ENCODE results near the gene ARL6IP4. TPM values are rescaled to one million over a fixed set of nuclear protein-coding genes. Genes with fewer than 3 reads are reported as not detected.

Gene ARL6IP4
- polyA plus RNA-seq, 2 donors = 161 to 184 TPM

GRCh38 chr12:123017753-123018152 lies 37.3 kb downstream of the ARL6IP4 start:
- no peaks in the 10 kb centered on the region for H3K27me3 ChIP-seq (ENCODE audit: control insufficient read depth in 1 of 2, insufficient read depth in 2 of 2, low read length in 2 of 2)
- H3K9me3 ChIP-seq (ENCODE audit: control insufficient read depth in 2 of 2, insufficient read depth in 1 of 2, low read depth in 1 of 2, low read length in 1 of 2) = no peaks in the 10 kb centered on the region
- H3K27ac ChIP-seq (ENCODE audit: low read depth in 2 of 2, low read length in 1 of 2) = no peak overlapping the region
- no peak overlapping the region for H3K4me3 ChIP-seq (ENCODE audit: low read depth in 1 of 2, low read length in 2 of 2)
- peaks cover 3% of the 10 kb centered on the region in 2 donors for H3K36me3 ChIP-seq (ENCODE audit: control insufficient read depth in 2 of 2, insufficient read depth in 2 of 2, low read length in 1 of 2)
- 100% methylated on average over 1 of the region's 1 CpG for WGBS, 2 donors
- H3K4me1 ChIP-seq (ENCODE audit: control insufficient read depth in 2 of 2, insufficient read depth in 2 of 2, low read length in 1 of 2) = peaks cover 0 to 3% of the 10 kb centered on the region in 2 donors

- Histone ChIP-seq H3K36me3 (ENCODE audit: control insufficient read depth in 2 of 2, insufficient read depth in 2 of 2, low read length in 1 of 2) (peaks cover 0 to 2% of the 10 kb centered on the region in 2 donors), H3K4me1 (ENCODE audit: control insufficient read depth in 2 of 2, insufficient read depth in 2 of 2, low read length in 1 of 2) (no peaks in the 10 kb centered on the region), H3K4me3 (ENCODE audit: low read depth in 1 of 2, low read length in 2 of 2) (no peak overlapping the region), H3K9me3 (ENCODE audit: control insufficient read depth in 2 of 2, insufficient read depth in 1 of 2, low read depth in 1 of 2, low read length in 1 of 2) (no peaks in the 10 kb centered on the region), H3K27me3 (ENCODE audit: control insufficient read depth in 1 of 2, insufficient read depth in 2 of 2, low read length in 2 of 2) (no peaks in the 10 kb centered on the region), H3K27ac (ENCODE audit: low read depth in 2 of 2, low read length in 1 of 2) (no peak overlapping the region)
- 88 to 98% methylated on average over 2 of the region's 2 CpGs for WGBS, 2 donors
Observed at GRCh38 chr12:123019841-123020138, 39.3 kb downstream of the ARL6IP4 start.

DNA sequence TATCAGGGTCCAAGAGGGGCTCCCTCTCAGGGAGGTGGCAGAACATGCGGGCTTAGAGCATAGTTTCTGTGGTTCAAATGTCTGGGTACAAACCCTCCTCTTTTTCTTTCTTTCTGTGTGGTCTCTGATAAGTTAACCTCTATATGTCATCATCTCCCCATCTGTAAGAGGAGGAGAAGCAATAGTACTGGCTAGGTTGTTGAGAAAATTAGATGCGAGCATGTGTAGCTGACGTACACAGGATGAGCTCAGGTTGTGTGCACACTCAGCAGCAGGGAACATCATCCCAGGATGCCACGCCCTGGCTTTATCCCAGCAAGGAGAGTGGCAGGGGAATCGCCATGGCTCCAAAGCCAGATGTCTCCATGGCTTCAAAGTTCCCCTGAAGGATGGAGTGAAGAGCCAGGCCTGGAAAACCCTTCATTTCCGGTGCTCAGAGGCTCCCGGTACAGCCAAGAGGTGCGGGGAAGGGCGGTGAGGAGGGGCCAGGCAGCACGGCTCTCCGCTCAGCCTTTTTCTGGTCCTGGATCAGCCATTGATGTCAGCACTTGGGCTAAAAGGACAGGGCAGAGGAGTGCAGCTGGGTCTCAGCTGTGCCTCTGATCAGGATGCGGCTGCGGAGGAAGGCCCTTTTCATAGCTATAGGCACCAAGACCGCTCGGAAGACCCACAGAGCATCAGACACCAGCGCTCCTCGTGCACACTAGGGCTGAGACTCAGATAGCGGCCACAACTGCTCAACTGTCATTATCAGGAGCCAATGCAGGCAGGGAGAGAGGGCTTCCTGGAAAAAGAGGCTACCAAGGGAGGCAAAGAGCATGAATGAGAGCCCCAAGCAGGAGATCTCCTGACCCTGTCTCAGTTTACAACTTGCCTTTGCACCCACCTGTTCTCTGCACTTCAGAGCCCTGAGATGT lies 41.5 kb downstream of the ARL6IP4 start:
- H3K36me3 ChIP-seq (ENCODE audit: control insufficient read depth in 2 of 2, insufficient read depth in 2 of 2, low read length in 1 of 2) = peaks cover 0 to 2% of the 10 kb centered on the region in 2 donors
- no peaks in the 10 kb centered on the region for H3K4me1 ChIP-seq (ENCODE audit: control insufficient read depth in 2 of 2, insufficient read depth in 2 of 2, low read length in 1 of 2)
- no peaks in the 10 kb centered on the region for H3K27me3 ChIP-seq (ENCODE audit: control insufficient read depth in 1 of 2, insufficient read depth in 2 of 2, low read length in 2 of 2)
- no peak overlapping the region for H3K27ac ChIP-seq (ENCODE audit: low read depth in 2 of 2, low read length in 1 of 2)
- H3K9me3 ChIP-seq (ENCODE audit: control insufficient read depth in 2 of 2, insufficient read depth in 1 of 2, low read depth in 1 of 2, low read length in 1 of 2) = no peaks in the 10 kb centered on the region
- 91 to 94% methylated on average over 18 of the region's 18 CpGs for WGBS, 2 donors
- no peak overlapping the region for H3K4me3 ChIP-seq (ENCODE audit: low read depth in 1 of 2, low read length in 2 of 2)

DNA sequence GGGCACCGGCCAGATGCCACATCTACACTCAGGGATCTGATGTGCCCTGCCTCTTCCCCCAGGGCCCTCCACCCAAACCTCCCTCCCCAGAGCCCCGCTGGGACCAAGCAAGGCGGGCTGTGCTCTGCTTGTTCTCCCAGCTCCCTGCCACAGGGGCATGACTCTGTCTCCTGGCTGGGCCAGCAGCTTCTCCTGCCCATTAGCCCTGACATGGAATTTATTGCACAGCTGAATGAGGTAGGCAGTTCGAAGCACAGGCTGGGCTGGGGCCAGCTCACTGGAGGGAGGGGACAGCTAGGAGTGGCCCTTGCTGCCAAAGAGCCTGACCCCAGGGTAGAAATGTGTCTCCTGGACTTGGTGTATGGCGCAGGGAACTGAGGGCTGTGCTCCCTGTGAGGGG lies 42.4 kb downstream of the ARL6IP4 start:
- Histone ChIP-seq H3K4me1 (ENCODE audit: control insufficient read depth in 2 of 2, insufficient read depth in 2 of 2, low read length in 1 of 2) (no peaks in the 10 kb centered on the region), H3K9me3 (ENCODE audit: control insufficient read depth in 2 of 2, insufficient read depth in 1 of 2, low read depth in 1 of 2, low read length in 1 of 2) (no peaks in the 10 kb centered on the region), H3K36me3 (ENCODE audit: control insufficient read depth in 2 of 2, insufficient read depth in 2 of 2, low read length in 1 of 2) (peaks cover 2 to 6% of the 10 kb centered on the region in 2 donors), H3K4me3 (ENCODE audit: low read depth in 1 of 2, low read length in 2 of 2) (no peak overlapping the region), H3K27ac (ENCODE audit: low read depth in 2 of 2, low read length in 1 of 2) (no peak overlapping the region), H3K27me3 (ENCODE audit: control insufficient read depth in 1 of 2, insufficient read depth in 2 of 2, low read length in 2 of 2) (no peaks in the 10 kb centered on the region)
- WGBS, 2 donors = 88 to 93% methylated on average over 5 of the region's 5 CpGs

DNA sequence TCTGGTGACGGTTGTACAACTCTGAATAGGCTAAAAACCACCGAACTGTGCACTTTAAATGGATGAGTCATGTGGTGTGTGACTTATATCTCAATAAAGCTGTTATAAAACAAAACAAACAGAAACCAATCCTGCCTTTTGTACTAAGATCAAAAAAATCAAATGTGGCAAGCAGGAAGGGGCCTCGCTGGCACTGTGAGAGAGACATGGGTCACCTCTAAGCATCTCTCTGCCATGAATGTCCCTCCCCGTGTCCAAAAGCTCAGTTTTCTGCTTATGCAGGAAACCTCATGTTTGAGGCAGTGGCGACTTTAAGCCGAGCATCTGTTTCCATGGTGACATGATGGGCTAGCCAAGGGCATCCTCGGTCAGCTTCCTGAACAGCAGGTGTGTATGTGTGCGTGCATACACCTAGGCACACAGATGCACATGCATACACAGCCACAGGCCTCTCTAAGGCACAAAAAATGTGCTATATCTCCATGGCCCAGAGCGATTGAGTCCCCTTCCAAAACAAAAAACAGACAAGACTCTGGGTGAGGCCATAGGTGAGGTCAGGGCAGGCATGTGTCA lies 44.4 kb downstream of the ARL6IP4 start:
- Histone ChIP-seq H3K4me3 (ENCODE audit: low read depth in 1 of 2, low read length in 2 of 2) (no peak overlapping the region), H3K27ac (ENCODE audit: low read depth in 2 of 2, low read length in 1 of 2) (peak overlapping the region in 1 of 2 donors; percentile 6), H3K4me1 (ENCODE audit: control insufficient read depth in 2 of 2, insufficient read depth in 2 of 2, low read length in 1 of 2) (no peaks in the 10 kb centered on the region), H3K27me3 (ENCODE audit: control insufficient read depth in 1 of 2, insufficient read depth in 2 of 2, low read length in 2 of 2) (no peaks in the 10 kb centered on the region), H3K9me3 (ENCODE audit: control insufficient read depth in 2 of 2, insufficient read depth in 1 of 2, low read depth in 1 of 2, low read length in 1 of 2) (no peaks in the 10 kb centered on the region), H3K36me3 (ENCODE audit: control insufficient read depth in 2 of 2, insufficient read depth in 2 of 2, low read length in 1 of 2) (peaks cover 5 to 8% of the 10 kb centered on the region in 2 donors)
- 48 to 54% methylated on average over 9 of the region's 9 CpGs for WGBS, 2 donors

DNA sequence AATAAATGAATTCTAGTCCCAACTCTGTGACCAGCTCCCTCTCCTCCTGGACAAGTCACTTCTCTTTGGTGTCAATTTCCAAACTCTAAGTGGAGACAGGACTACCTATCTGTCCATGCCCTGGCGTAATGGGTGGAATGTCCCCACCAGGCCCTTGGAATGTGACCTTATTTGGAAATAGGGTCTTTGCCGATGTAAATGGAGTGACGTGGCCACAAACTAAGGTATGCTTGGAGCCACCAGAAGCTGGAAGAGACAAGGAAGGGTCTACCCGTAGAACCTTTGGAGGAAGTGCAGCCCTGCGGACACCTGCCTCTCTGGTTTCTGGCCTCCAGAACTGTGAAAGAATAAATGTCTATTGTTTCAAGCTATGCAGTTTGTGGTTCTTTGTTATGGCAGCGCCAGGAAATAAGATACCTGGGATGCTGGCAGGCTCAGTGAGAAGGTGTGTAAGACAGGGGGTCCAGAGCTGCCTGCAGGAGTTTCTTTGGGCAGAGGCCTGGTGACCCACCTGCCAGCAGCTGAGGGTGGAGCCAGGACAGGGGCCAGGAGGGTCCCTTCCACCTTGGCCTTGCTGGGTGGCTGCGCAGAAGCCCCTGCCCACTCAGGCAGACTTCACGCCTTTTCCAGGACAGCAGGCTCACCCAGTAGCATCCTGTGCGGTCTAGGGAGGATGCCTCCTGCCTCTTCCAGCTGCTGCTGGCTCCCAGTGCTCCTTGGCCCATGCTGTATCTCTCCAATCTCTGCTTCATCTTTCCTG lies 45.8 kb downstream of the ARL6IP4 start:
- no peak overlapping the region for H3K4me3 ChIP-seq (ENCODE audit: low read depth in 1 of 2, low read length in 2 of 2)
- H3K36me3 ChIP-seq (ENCODE audit: control insufficient read depth in 2 of 2, insufficient read depth in 2 of 2, low read length in 1 of 2) = peaks cover 5 to 8% of the 10 kb centered on the region in 2 donors
- no peak overlapping the region for H3K27ac ChIP-seq (ENCODE audit: low read depth in 2 of 2, low read length in 1 of 2)
- H3K27me3 ChIP-seq (ENCODE audit: control insufficient read depth in 1 of 2, insufficient read depth in 2 of 2, low read length in 2 of 2) = no peaks in the 10 kb centered on the region
- no peaks in the 10 kb centered on the region for H3K9me3 ChIP-seq (ENCODE audit: control insufficient read depth in 2 of 2, insufficient read depth in 1 of 2, low read depth in 1 of 2, low read length in 1 of 2)
- H3K4me1 ChIP-seq (ENCODE audit: control insufficient read depth in 2 of 2, insufficient read depth in 2 of 2, low read length in 1 of 2) = no peaks in the 10 kb centered on the region
- 90 to 91% methylated on average over 9 of the region's 9 CpGs for WGBS, 2 donors

GRCh38 chr12:123027726-123028445 lies 47.4 kb downstream of the ARL6IP4 start:
- H3K27me3 ChIP-seq (ENCODE audit: control insufficient read depth in 1 of 2, insufficient read depth in 2 of 2, low read length in 2 of 2) = no peaks in the 10 kb centered on the region
- no peak overlapping the region for H3K27ac ChIP-seq (ENCODE audit: low read depth in 2 of 2, low read length in 1 of 2)
- 83% methylated on average over 19 of the region's 19 CpGs for WGBS, 2 donors
- H3K4me3 ChIP-seq (ENCODE audit: low read depth in 1 of 2, low read length in 2 of 2) = no peak overlapping the region
- H3K4me1 ChIP-seq (ENCODE audit: control insufficient read depth in 2 of 2, insufficient read depth in 2 of 2, low read length in 1 of 2) = no peaks in the 10 kb centered on the region
- H3K9me3 ChIP-seq (ENCODE audit: control insufficient read depth in 2 of 2, insufficient read depth in 1 of 2, low read depth in 1 of 2, low read length in 1 of 2) = no peaks in the 10 kb centered on the region
- H3K36me3 ChIP-seq (ENCODE audit: control insufficient read depth in 2 of 2, insufficient read depth in 2 of 2, low read length in 1 of 2) = peaks cover 5 to 9% of the 10 kb centered on the region in 2 donors

GRCh38 chr12:123028475-123028874 lies 48.0 kb downstream of the ARL6IP4 start:
- peaks cover 5 to 13% of the 10 kb centered on the region in 2 donors for H3K36me3 ChIP-seq (ENCODE audit: control insufficient read depth in 2 of 2, insufficient read depth in 2 of 2, low read length in 1 of 2)

DNA sequence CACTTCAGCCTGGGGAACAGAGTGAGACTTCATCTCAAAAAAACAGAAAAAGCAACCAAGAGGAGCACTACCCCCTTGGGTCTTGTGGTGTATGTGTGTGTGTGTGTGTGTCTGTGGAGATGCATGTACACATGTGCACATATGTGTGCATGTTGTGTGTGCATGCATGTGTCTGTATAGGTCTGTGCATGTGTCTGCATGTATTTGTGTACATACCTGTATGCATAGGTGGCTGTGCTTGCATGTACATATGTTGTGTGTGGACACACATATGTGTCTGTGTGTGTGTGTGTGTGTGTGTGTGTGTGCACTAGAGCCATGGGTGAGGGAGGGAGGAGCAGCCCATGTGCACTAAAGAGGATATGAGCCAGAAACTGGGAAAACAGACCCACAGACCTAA lies 49.1 kb downstream of the ARL6IP4 start:
- Histone ChIP-seq H3K36me3 (ENCODE audit: control insufficient read depth in 2 of 2, insufficient read depth in 2 of 2, low read length in 1 of 2) (peaks cover 5 to 20% of the 10 kb centered on the region in 2 donors), H3K27me3 (ENCODE audit: control insufficient read depth in 1 of 2, insufficient read depth in 2 of 2, low read length in 2 of 2) (no peaks in the 10 kb centered on the region)

More at GRCh38 chr12:123028475-123028874, 48.0 kb downstream of the ARL6IP4 start:
- no peak overlapping the region for H3K4me3 ChIP-seq (ENCODE audit: low read depth in 1 of 2, low read length in 2 of 2)
- H3K4me1 ChIP-seq (ENCODE audit: control insufficient read depth in 2 of 2, insufficient read depth in 2 of 2, low read length in 1 of 2) = no peaks in the 10 kb centered on the region
- no peaks in the 10 kb centered on the region for H3K9me3 ChIP-seq (ENCODE audit: control insufficient read depth in 2 of 2, insufficient read depth in 1 of 2, low read depth in 1 of 2, low read length in 1 of 2)
- H3K27ac ChIP-seq (ENCODE audit: low read depth in 2 of 2, low read length in 1 of 2) = no peak overlapping the region
- H3K27me3 ChIP-seq (ENCODE audit: control insufficient read depth in 1 of 2, insufficient read depth in 2 of 2, low read length in 2 of 2) = no peaks in the 10 kb centered on the region
- 84 to 87% methylated on average over 7 of the region's 7 CpGs for WGBS, 2 donors

More for the DNA sequence above, 49.1 kb downstream of the ARL6IP4 start:
- no peak overlapping the region for H3K4me3 ChIP-seq (ENCODE audit: low read depth in 1 of 2, low read length in 2 of 2)
- no peaks in the 10 kb centered on the region for H3K4me1 ChIP-seq (ENCODE audit: control insufficient read depth in 2 of 2, insufficient read depth in 2 of 2, low read length in 1 of 2)
- H3K27ac ChIP-seq (ENCODE audit: low read depth in 2 of 2, low read length in 1 of 2) = no peak overlapping the region
- no peaks in the 10 kb centered on the region for H3K9me3 ChIP-seq (ENCODE audit: control insufficient read depth in 2 of 2, insufficient read depth in 1 of 2, low read depth in 1 of 2, low read length in 1 of 2)

Measured in esophagus (tissue), 2 donors.